Spleen (tissue), 11 donors: ENCODE measurements around the gene GOLGA2. TPM values are rescaled to one million over a fixed set of nuclear protein-coding genes. Genes with fewer than 3 reads are reported as not detected.
A peak's percentile ranks its signal among the peaks of the same experiment; 100 is the strongest.

Experiments
- DNase-seq: peaks from one replicate; pipeline ENCODE4 v3.0.0-alpha.2; 2020
- H3K27ac ChIP-seq, 8 donors: fragments of 200-600 bp; sonication (generic) in 7 of 8; 1 replicate in 4 of 8; 2 replicates in 4 of 8; pipeline versions ENCODE4 v1.5.0 to v1.8.0; 2016 to 2021; ENCODE audit warnings: inconsistent platforms in 4 of 8, mild to moderate bottlenecking in 4 of 8, moderate library complexity in 1 of 8
- H3K27me3 ChIP-seq, 7 donors: fragments of 200-600 bp; sonication (generic) in 6 of 7; replicated peaks in 1 of 7; 1 replicate in 4 of 7; 2 replicates in 3 of 7; pipeline versions ENCODE4 v1.5.0 to v1.8.0; 2016 to 2021; ENCODE audit warnings: inconsistent platforms in 3 of 7, mild to moderate bottlenecking in 1 of 7
- H3K36me3 ChIP-seq, 6 donors: fragments of 200-600 bp; sonication (generic) in 5 of 6; 1 replicate in 4 of 6; 2 replicates in 2 of 6; pipeline versions ENCODE4 v1.5.0 to v1.8.0; 2016 to 2021; ENCODE audit warnings: inconsistent platforms in 2 of 6
- H3K4me1 ChIP-seq, 6 donors: fragments of 200-600 bp; sonication (generic) in 5 of 6; 1 replicate in 3 of 6; 2 replicates in 3 of 6; pipeline versions ENCODE4 v1.5.0 to v1.8.0; 2016 to 2021; ENCODE audit warnings: inconsistent platforms in 3 of 6
- H3K4me3 ChIP-seq, 8 donors: fragments of 200-600 bp; sonication (generic) in 7 of 8; 1 replicate in 4 of 8; 2 replicates in 4 of 8; pipeline versions ENCODE4 v1.5.0 to v1.8.0; 2016 to 2021; ENCODE audit warnings: inconsistent platforms in 4 of 8, mild to moderate bottlenecking in 4 of 8, moderate library complexity in 2 of 8
- H3K9me3 ChIP-seq, 8 donors: fragments of 200-600 bp; sonication (generic) in 7 of 8; 1 replicate in 4 of 8; 2 replicates in 4 of 8; pipeline versions ENCODE4 v1.5.0 to v1.8.0; 2016 to 2021; ENCODE audit warnings: inconsistent platforms in 4 of 8
- POLR2A ChIP-seq, 3 donors: fragments of 450-650 bp; IDR thresholded peaks; one replicate each; pipeline ENCODE4 v1.5.1; 2017; ENCODE audit warnings: antibody characterized with exemption in 3 of 3, mild to moderate bottlenecking in 1 of 3
- POLR2AphosphoS5 ChIP-seq, 3 donors: sonication (generic); formaldehyde crosslinking; IDR thresholded peaks; one replicate each; pipeline ENCODE4 v1.5.1; 2017; ENCODE audit warnings: antibody characterized with exemption in 3 of 3
- WGBS, 5 donors: extraction: QIAGEN DNeasy Blood & Tissue Kit in 3 of 5; methylation state at CpG; one replicate each; pipeline versions ENCODE4 v1.1.5 to v1.1.7; 2013 to 2018; 5-methylcytosine and 5-hydroxymethylcytosine counted together
- intact Hi-C: fragments of 100-400 bp; cut with DNase I; formaldehyde crosslinking; loops from one replicate; pipeline ENCODE4 v1.15.0; 2023; ENCODE audit warnings: low total_unique reads
- polyA plus RNA-seq, 3 donors: library from polyadenylated mRNA; stranded (reverse); fragments of 200-250 nt; gene quantifications; one replicate each; pipeline ENCODE4 v1.2.1, GENCODE V29; 2013
- total RNA-seq, 7 donors: library from RNA; depleted of rRNA in 3 of 7; stranded (reverse); fragments of >200 nt in 3 of 7; fragmentation: NEBNext Ultra II Directional in 4 of 7; extraction: Animal tissue kit (Norgen Biotek cat#: 25700) in 4 of 7; gene quantifications; one replicate each; pipeline versions ENCODE4 v1.1.0 to v1.2.1, GENCODE V29; 2016 to 2021
- TF ChIP-seq, protein P1 (sequence below), 11 experiments: fragments of 200-600 bp in 7 of 11; fragments of 450-650 bp in 4 of 11; sonication (generic) in 4 of 11; IDR thresholded peaks in 8 of 11; conservative IDR thresholded peaks in 3 of 11; 1 replicate in 7 of 11; 2 replicates in 4 of 11; pipeline versions ENCODE4 v1.4.0 to v1.8.0; 2016 to 2021; ENCODE audit warnings: antibody characterized with exemption in 11 of 11, inconsistent platforms in 4 of 11, mild to moderate bottlenecking in 1 of 11
- donor health status: healthy with polysubstance abuse.
- donor health status: DM: no; HTN: no; CAD: no; lungs with moderate emphysema.
- donor health status: DM: no; HTN: no; CAD: no.
- donor health status: Bipolar disorder and iron deficiency.
- donor health status: healthy.
- donor health status: DM: no; HTN: no; CAD: no.
- donor health status: DM: yes; HTN: yes; CAD: no.

The GOLGA2 gene
- total and polyA plus RNA-seq, 10 donors = 15.5 to 79.0 (median 59.5) TPM

DNA sequence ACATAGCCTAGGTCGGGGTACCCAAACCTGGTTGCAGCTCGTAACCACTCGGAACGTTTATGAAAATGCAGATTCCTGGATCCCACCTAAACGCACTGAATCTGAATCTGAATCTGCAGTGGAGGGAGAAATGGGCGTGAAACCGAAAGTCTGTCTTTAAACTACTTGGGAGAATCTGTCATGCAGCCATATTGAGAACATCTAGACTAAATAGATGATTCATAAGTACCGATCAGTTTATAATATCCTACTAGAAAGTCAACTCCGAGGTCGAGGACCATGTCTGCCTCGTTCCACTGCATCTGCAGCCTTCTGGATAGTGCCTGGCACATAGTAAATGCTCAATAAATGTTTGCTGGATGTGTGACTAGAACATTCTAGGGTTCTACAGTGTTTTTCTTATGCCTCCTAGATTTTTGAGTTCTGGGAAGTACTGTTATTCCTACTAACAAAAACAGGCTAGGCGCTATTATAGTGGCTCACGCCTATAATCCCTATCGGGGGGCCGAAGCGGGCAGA lies 47.5 kb upstream of the GOLGA2 start:
- TF ChIP-seq POLR2AphosphoS5 (IDR thresholded peaks at IDR 0.05) = no peak
- TF ChIP-seq POLR2A (IDR thresholded peaks at IDR 0.05) = no peak
- TF ChIP-seq, protein P1, sequence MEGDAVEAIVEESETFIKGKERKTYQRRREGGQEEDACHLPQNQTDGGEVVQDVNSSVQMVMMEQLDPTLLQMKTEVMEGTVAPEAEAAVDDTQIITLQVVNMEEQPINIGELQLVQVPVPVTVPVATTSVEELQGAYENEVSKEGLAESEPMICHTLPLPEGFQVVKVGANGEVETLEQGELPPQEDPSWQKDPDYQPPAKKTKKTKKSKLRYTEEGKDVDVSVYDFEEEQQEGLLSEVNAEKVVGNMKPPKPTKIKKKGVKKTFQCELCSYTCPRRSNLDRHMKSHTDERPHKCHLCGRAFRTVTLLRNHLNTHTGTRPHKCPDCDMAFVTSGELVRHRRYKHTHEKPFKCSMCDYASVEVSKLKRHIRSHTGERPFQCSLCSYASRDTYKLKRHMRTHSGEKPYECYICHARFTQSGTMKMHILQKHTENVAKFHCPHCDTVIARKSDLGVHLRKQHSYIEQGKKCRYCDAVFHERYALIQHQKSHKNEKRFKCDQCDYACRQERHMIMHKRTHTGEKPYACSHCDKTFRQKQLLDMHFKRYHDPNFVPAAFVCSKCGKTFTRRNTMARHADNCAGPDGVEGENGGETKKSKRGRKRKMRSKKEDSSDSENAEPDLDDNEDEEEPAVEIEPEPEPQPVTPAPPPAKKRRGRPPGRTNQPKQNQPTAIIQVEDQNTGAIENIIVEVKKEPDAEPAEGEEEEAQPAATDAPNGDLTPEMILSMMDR (IDR thresholded peaks at IDR 0.05 in 8 of 11, conservative IDR thresholded peaks at IDR 0.05 in 3 of 11) = no peak
- WGBS, 5 donors = 22 to 29% (median 27%) methylated on average over 15 to 16 of the region's 16 CpGs
- DNase-seq = no peak
- peak overlapping the region; percentile 64 to 96 (median 90) for H3K27ac ChIP-seq
- no peaks in the 10 kb centered on the region for H3K27me3 ChIP-seq
- peak overlapping the region; percentile 83 to 100 (median 98) for H3K4me3 ChIP-seq
- peaks cover 17 to 40% (median 31%) of the 10 kb centered on the region in 6 donors for H3K4me1 ChIP-seq
- peaks cover 0 to 70% (median 32%) of the 10 kb centered on the region in 6 donors for H3K36me3 ChIP-seq
- intact Hi-C loops = no loop called here
- no peaks in the 10 kb centered on the region for H3K9me3 ChIP-seq

DNA sequence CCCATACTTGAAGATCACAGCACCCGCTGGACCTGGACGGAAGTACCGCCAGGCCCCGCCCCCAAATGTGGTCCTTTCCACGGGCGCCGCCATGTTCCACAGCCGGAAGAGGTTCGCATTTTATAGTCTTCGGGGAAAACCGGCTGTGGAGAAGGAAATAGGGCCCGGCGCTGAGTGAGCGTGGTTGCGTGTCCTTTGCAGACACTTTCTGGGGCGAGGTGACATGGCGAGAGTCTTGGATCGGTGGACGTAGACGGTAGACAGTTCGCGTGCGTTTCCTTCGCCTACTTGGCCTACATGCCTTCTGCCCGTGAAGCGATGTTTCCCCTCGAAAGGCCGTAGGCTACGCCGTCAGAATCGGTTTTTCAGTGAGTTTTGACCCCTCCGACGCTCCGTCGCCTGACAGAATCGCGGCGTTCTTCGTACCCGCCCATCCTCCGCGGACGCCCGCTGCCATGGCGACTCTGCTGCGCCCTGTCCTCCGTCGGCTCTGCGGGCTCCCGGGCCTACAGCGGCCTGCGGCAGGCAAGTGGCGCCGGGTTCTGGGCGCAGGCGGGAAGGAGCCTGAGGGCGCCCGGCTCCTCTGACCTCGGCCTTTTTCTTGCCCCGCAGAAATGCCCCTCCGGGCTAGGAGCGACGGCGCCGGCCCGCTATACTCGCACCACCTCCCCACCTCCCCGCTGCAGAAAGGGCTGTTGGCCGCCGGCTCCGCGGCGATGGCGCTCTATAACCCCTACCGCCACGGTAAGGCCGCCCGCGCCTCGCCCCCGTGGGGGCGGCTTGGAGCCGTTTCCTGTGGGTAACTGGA lies 46.8 kb upstream of the GOLGA2 start, which contains the start of the genes COQ4 and TRUB2:
Gene COQ4 (plus strand): TSS at position 436 of the 808 bp plus-strand sequence. CDS start 20 bp downstream, at position 456.
Gene TRUB2 (minus strand): TSS at position 44 of the 808 bp plus-strand sequence. CDS start 39 bp downstream, at position 5.
- DNase-seq = peak; percentile 97
- intact Hi-C loops = no loop called here
- Histone ChIP-seq H3K4me3 (peak within 1 kb of the TSS; percentile 83 to 100 (median 98)), H3K9me3 (no peaks in the 10 kb centered on the region), H3K27me3 (no peaks in the 10 kb centered on the region), H3K36me3 (peaks cover 0 to 70% (median 30%) of the 10 kb centered on the region in 6 donors), H3K4me1 (peaks cover 17 to 40% (median 31%) of the 10 kb centered on the region in 6 donors), H3K27ac (peak within 1 kb of the TSS; percentile 64 to 96 (median 90))
- 0 to 1% (median 0%) methylated on average over 57 to 83 of the region's 83 CpGs for WGBS, 5 donors
- TF ChIP-seq POLR2A (IDR thresholded peaks at IDR 0.05) = peak in 1 of 3 donors; percentile 37
- TF ChIP-seq, protein P1 (IDR thresholded peaks at IDR 0.05 in 8 of 11, conservative IDR thresholded peaks at IDR 0.05 in 3 of 11) = peak in 1 of 11 experiments; percentile 14
- TF ChIP-seq POLR2AphosphoS5 (IDR thresholded peaks at IDR 0.05) = peak; percentile 77 to 85 (median 85)

DNA sequence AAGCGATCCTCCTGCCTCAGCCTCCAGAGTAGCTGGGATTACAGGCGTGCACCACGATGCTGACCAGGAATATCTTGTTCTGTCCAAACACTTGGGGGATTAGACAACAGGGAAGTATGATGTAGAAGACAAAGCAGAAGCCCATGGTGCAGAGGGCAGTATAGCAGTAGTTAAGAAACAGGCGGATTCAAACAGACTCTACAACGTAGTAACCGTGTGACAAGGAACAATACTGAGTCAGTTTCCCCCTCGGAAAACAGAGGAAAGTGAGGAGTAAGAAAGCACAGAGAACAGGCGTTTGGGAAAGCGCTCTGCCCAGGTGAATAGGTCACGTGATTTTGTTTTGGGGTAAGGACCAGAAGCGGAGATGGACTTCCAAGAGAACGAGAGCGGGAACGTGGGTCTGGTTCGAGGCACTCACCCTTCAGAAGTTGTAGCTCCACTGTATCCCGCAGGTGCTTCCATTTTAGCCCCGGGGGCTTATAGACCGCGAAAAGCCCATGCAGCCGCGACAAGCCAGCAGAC lies 46.1 kb upstream of the GOLGA2 start:
- intact Hi-C loops = no loop called here
- peak overlapping the region in 7 of 8 donors; percentile 64 to 96 (median 90) for H3K27ac ChIP-seq
- H3K27me3 ChIP-seq = no peaks in the 10 kb centered on the region
- peaks cover 0 to 70% (median 33%) of the 10 kb centered on the region in 6 donors for H3K36me3 ChIP-seq
- WGBS, 5 donors = 1 to 3% (median 2%) methylated on average over 15 to 21 of the region's 21 CpGs
- H3K4me1 ChIP-seq = peaks cover 17 to 40% (median 31%) of the 10 kb centered on the region in 6 donors
- DNase-seq = no peak
- H3K4me3 ChIP-seq = peak overlapping the region; percentile 83 to 100 (median 98)
- H3K9me3 ChIP-seq = no peaks in the 10 kb centered on the region
- no peak for TF ChIP-seq POLR2AphosphoS5 (IDR thresholded peaks at IDR 0.05)

DNA sequence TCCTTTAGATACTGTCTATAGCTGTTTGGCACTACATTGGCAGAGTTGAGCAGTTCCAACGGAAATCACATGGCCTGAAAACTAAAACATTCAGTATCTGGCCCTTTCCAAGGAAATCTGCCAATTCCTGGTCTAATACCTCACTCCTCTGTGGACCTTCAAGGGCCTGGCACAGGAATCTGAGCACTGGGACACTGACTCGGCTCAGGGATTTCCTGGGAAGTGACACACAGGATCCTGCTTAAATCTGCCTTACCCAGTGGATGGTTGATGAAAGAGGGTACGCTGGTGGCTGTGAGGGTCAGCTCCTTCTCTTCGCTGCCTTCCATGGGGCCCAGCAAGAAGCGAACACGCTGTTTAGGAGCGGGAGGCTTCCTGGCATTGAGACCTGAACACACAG lies 45.5 kb upstream of the GOLGA2 start:
- TF ChIP-seq POLR2A (IDR thresholded peaks at IDR 0.05) (no peak), POLR2AphosphoS5 (IDR thresholded peaks at IDR 0.05) (no peak)
- TF ChIP-seq, protein P1 (IDR thresholded peaks at IDR 0.05 in 8 of 11, conservative IDR thresholded peaks at IDR 0.05 in 3 of 11) = no peak
- Histone ChIP-seq H3K36me3 (peaks cover 0 to 70% (median 36%) of the 10 kb centered on the region in 6 donors), H3K9me3 (no peaks in the 10 kb centered on the region), H3K27me3 (no peaks in the 10 kb centered on the region), H3K4me3 (peak overlapping the region; percentile 83 to 100 (median 98)), H3K27ac (no peak overlapping the region), H3K4me1 (peaks cover 17 to 40% (median 31%) of the 10 kb centered on the region in 6 donors)
- 85 to 90% (median 88%) methylated on average over 7 of the region's 7 CpGs for WGBS, 5 donors
- intact Hi-C loops = no loop called here
- no peak for DNase-seq
